CD4-positive, alpha-beta memory T cell (primary cell): ENCODE results near the gene HPS1. TPM values are rescaled to one million over a fixed set of nuclear protein-coding genes. Genes with fewer than 3 reads are reported as not detected.

Experiments used
- CTCF ChIA-PET: fragments of 350-600 bp; sonication (Branson Sonifier 250); formaldehyde crosslinking; loops from one replicate; lab custom pipeline; 2021; ENCODE audit warnings: inconsistent platforms; ENCODE audit not compliant: partially characterized antibody; lab: Charles Lee
- POLR2A ChIA-PET: fragments of 350-600 bp; sonication (Branson Sonifier 250); formaldehyde crosslinking; loops from one replicate; lab custom pipeline; 2021; ENCODE audit not compliant: partially characterized antibody; lab: Charles Lee
- DNase-seq, 5 donors: peaks; one replicate each; pipeline versions ENCODE4 v3.0.0 to v3.0.0-alpha.2; 2020 to 2022; ENCODE audit warnings: mixed read lengths in 1 of 5
- H3K27ac ChIP-seq: one replicate; pipeline ENCODE4 v1.7.0; 2013; ENCODE audit warnings: low read depth, low read length
- H3K27me3 ChIP-seq: 2 replicates; pipeline ENCODE4 v1.7.0; 2013; ENCODE audit warnings: mild to moderate bottlenecking, low read length, moderate library complexity; ENCODE audit not compliant: insufficient read depth
- H3K36me3 ChIP-seq: 2 replicates; pipeline ENCODE4 v1.7.0; 2013; ENCODE audit warnings: mild to moderate bottlenecking, low read length, moderate library complexity; ENCODE audit not compliant: insufficient read depth
- H3K4me1 ChIP-seq: 2 replicates; pipeline ENCODE4 v1.7.0; 2013; ENCODE audit warnings: mild to moderate bottlenecking, low read length, moderate library complexity; ENCODE audit not compliant: insufficient read depth
- H3K4me3 ChIP-seq, 2 donors: one replicate each; pipeline ENCODE4 v1.7.0; 2013; ENCODE audit warnings: low read length in 2 of 2, mild to moderate bottlenecking in 1 of 2
- H3K9me3 ChIP-seq, 2 donors: one replicate each; pipeline ENCODE4 v1.7.0; 2013; ENCODE audit warnings: low read length in 2 of 2, control low read depth in 1 of 2; ENCODE audit not compliant: control insufficient read depth in 1 of 2
- H3K27ac Mint-ChIP-seq, 7 donors: one replicate each; pipeline ENCODE4 v1.8.0; 2020 to 2021; ENCODE audit warnings: mixed read lengths in 7 of 7, mild to moderate bottlenecking in 6 of 7, inconsistent platforms in 3 of 7, moderate library complexity in 3 of 7
- H3K27me3 Mint-ChIP-seq, 2 donors: one replicate each; pipeline ENCODE4 v1.8.0; 2020 to 2021; ENCODE audit warnings: mixed read lengths in 2 of 2
- H3K36me3 Mint-ChIP-seq, 2 donors: one replicate each; pipeline ENCODE4 v1.8.0; 2020 to 2021; ENCODE audit warnings: mixed read lengths in 2 of 2, inconsistent platforms in 1 of 2, mild to moderate bottlenecking in 1 of 2
- H3K4me1 Mint-ChIP-seq, 4 donors: one replicate each; pipeline ENCODE4 v1.8.0; 2020 to 2021; ENCODE audit warnings: mixed read lengths in 4 of 4, mild to moderate bottlenecking in 1 of 4
- H3K4me3 Mint-ChIP-seq, 8 donors: one replicate each; pipeline ENCODE4 v1.8.0; 2020 to 2021; ENCODE audit warnings: mixed read lengths in 8 of 8, mild to moderate bottlenecking in 7 of 8, moderate library complexity in 6 of 8, inconsistent platforms in 3 of 8
- H3K9me3 Mint-ChIP-seq, 8 donors: one replicate each; pipeline ENCODE4 v1.8.0; 2020 to 2021; ENCODE audit warnings: mixed read lengths in 8 of 8, mild to moderate bottlenecking in 5 of 8, inconsistent platforms in 3 of 8, moderate library complexity in 1 of 8
- intact Hi-C: fragments of 100-400 bp; cut with micrococcal nuclease; formaldehyde crosslinking; loops from one replicate; pipeline ENCODE4 v1.15.1; 2023
- polyA plus RNA-seq, 2 donors: library from polyadenylated mRNA; unstranded; fragments of 300-500 nt; fragmentation: Illumina TruSeq; gene quantifications; one replicate each; pipeline ENCODE4 v1.2.3, GENCODE V29; 2021
- total RNA-seq, 2 experiments: library from RNA; stranded (reverse); gene quantifications; one replicate each; pipeline ENCODE4 v1.2.3, GENCODE V29; 2021

The HPS1 gene
- total and polyA plus RNA-seq, 4 experiments from 2014 or later, result 72.0 to 115 (median 91.3) TPM

- DNase-seq, result no peak
- H3K9me3 Mint-ChIP-seq, result no peaks in the 10 kb centered on the region
- no peak overlapping the region for H3K27ac ChIP-seq
- no peaks in the 10 kb centered on the region for H3K4me1 ChIP-seq
- no peaks in the 10 kb centered on the region for H3K27me3 ChIP-seq
- CTCF ChIA-PET, result no interaction called here
- peaks cover 13 to 39% of the 10 kb centered on the region in 2 donors for H3K36me3 Mint-ChIP-seq
- H3K36me3 ChIP-seq, result no peaks in the 10 kb centered on the region
- peaks cover 0 to 1% of the 10 kb centered on the region in 2 donors for H3K27me3 Mint-ChIP-seq
- H3K4me1 Mint-ChIP-seq, result peaks cover 0 to 6% (median 0%) of the 10 kb centered on the region in 4 donors
- POLR2A ChIA-PET, result no interaction called here
- no peak overlapping the region for H3K4me3 ChIP-seq
- no peak overlapping the region for H3K27ac Mint-ChIP-seq
- no peaks in the 10 kb centered on the region for H3K9me3 ChIP-seq
- intact Hi-C loops, result no loop called here
- H3K4me3 Mint-ChIP-seq, result no peak overlapping the region
Observed at GRCh38 chr10:98400482-98400881, 46.3 kb downstream of the HPS1 start.

- Mint-ChIP-seq H3K36me3 (peaks cover 17 to 38% of the 10 kb centered on the region in 2 donors), H3K27me3 (peaks cover 0 to 1% of the 10 kb centered on the region in 2 donors), H3K4me3 (no peak overlapping the region), H3K4me1 (peaks cover 0 to 8% (median 0%) of the 10 kb centered on the region in 4 donors), H3K27ac (peak overlapping the region in 1 of 7 donors; percentile 73), H3K9me3 (no peaks in the 10 kb centered on the region)
- CTCF ChIA-PET, result no interaction called here
- no peak overlapping the region for H3K27ac ChIP-seq
- no peaks in the 10 kb centered on the region for H3K4me1 ChIP-seq
- no peaks in the 10 kb centered on the region for H3K27me3 ChIP-seq
- intact Hi-C loops, result no loop called here
- H3K9me3 ChIP-seq, result no peaks in the 10 kb centered on the region
- H3K36me3 ChIP-seq, result no peaks in the 10 kb centered on the region
- POLR2A ChIA-PET, result no interaction called here
- H3K4me3 ChIP-seq, result no peak overlapping the region
- no peak for DNase-seq
Observed at GRCh38 chr10:98399784-98400183, 47.0 kb downstream of the HPS1 start.

GRCh38 chr10:98397089-98397600 lies 49.6 kb downstream of the HPS1 start:
- H3K27ac ChIP-seq, result no peak overlapping the region
- H3K36me3 ChIP-seq, result no peaks in the 10 kb centered on the region
- Mint-ChIP-seq H3K9me3 (no peaks in the 10 kb centered on the region), H3K4me3 (no peak overlapping the region), H3K27me3 (no peaks in the 10 kb centered on the region), H3K27ac (no peak overlapping the region), H3K36me3 (peaks cover 19 to 29% of the 10 kb centered on the region in 2 donors), H3K4me1 (peaks cover 4 to 25% (median 13%) of the 10 kb centered on the region in 4 donors)
- no peaks in the 10 kb centered on the region for H3K9me3 ChIP-seq
- H3K4me3 ChIP-seq, result no peak overlapping the region
- no peaks in the 10 kb centered on the region for H3K27me3 ChIP-seq
- DNase-seq, result no peak
- intact Hi-C loops, result no loop called here
- ChIA-PET CTCF (interaction anchor here (0.6 kb wide), 1 partner anchor 29 kb away, joined by 3 read pairs; no protein-coding TSS in a partner anchor), POLR2A (no interaction called here)
- H3K4me1 ChIP-seq, result peaks cover 3% of the 10 kb centered on the region

GRCh38 chr10:98396096-98397063 lies 50.4 kb downstream of the HPS1 start:
- ChIA-PET CTCF (no interaction called here), POLR2A (no interaction called here)
- Mint-ChIP-seq H3K27me3 (no peaks in the 10 kb centered on the region), H3K36me3 (peaks cover 19 to 29% of the 10 kb centered on the region in 2 donors), H3K4me1 (peaks cover 10 to 32% (median 20%) of the 10 kb centered on the region in 4 donors), H3K4me3 (no peak overlapping the region), H3K9me3 (no peaks in the 10 kb centered on the region), H3K27ac (no peak overlapping the region)
- Histone ChIP-seq H3K9me3 (no peaks in the 10 kb centered on the region), H3K36me3 (no peaks in the 10 kb centered on the region), H3K4me3 (no peak overlapping the region), H3K27ac (no peak overlapping the region), H3K4me1 (peaks cover 10% of the 10 kb centered on the region), H3K27me3 (no peaks in the 10 kb centered on the region)
- intact Hi-C loops, result no loop called here
- DNase-seq, result no peak

GRCh38 chr10:98394851-98395440 lies 51.8 kb downstream of the HPS1 start:
- no peaks in the 10 kb centered on the region for H3K9me3 ChIP-seq
- POLR2A ChIA-PET, result no interaction called here
- CTCF ChIA-PET, result no interaction called here
- Mint-ChIP-seq H3K4me1 (peaks cover 15 to 45% (median 31%) of the 10 kb centered on the region in 4 donors), H3K36me3 (peaks cover 19 to 28% of the 10 kb centered on the region in 2 donors), H3K4me3 (no peak overlapping the region), H3K27me3 (no peaks in the 10 kb centered on the region), H3K9me3 (no peaks in the 10 kb centered on the region), H3K27ac (peak overlapping the region in 3 of 7 donors; percentile 33 to 68 (median 58))
- H3K4me1 ChIP-seq, result peaks cover 23% of the 10 kb centered on the region
- no peaks in the 10 kb centered on the region for H3K27me3 ChIP-seq
- no peak overlapping the region for H3K27ac ChIP-seq
- no peak overlapping the region for H3K4me3 ChIP-seq
- intact Hi-C loops, result no loop called here
- H3K36me3 ChIP-seq, result no peaks in the 10 kb centered on the region
- DNase-seq, result no peak

- H3K27ac ChIP-seq, result no peak overlapping the region
- no peak overlapping the region for H3K4me3 ChIP-seq
- H3K27me3 Mint-ChIP-seq, result no peaks in the 10 kb centered on the region
- H3K27me3 ChIP-seq, result no peaks in the 10 kb centered on the region
- H3K27ac Mint-ChIP-seq, result peak overlapping the region; percentile 1 to 85 (median 52)
- H3K4me1 ChIP-seq, result peaks cover 23% of the 10 kb centered on the region
- CTCF ChIA-PET, result interaction anchor here (1.5 kb wide), 1 partner anchor 34 kb away, joined by 4 read pairs; no protein-coding TSS in a partner anchor
- H3K4me3 Mint-ChIP-seq, result peak overlapping the region; percentile 39 to 85 (median 81)
- peak in 1 of 5 donors; percentile 28 for DNase-seq
- H3K9me3 ChIP-seq, result no peaks in the 10 kb centered on the region
- no peaks in the 10 kb centered on the region for H3K36me3 ChIP-seq
- H3K4me1 Mint-ChIP-seq, result peaks cover 17 to 51% (median 39%) of the 10 kb centered on the region in 4 donors
- peaks cover 16 to 17% of the 10 kb centered on the region in 2 donors for H3K36me3 Mint-ChIP-seq
- POLR2A ChIA-PET, result interaction anchor here (0.7 to 1.4 kb wide), 2 partner anchors 22 to 24 kb away, joined by 3 read pairs; partner anchors contain the start of gene PYROXD2
- H3K9me3 Mint-ChIP-seq, result no peaks in the 10 kb centered on the region
- intact Hi-C loops, result no loop called here
Observed at GRCh38 chr10:98391578-98391991, 55.1 kb downstream of the HPS1 start.
